ENCODE measurements around the gene EPN1. TPM values are rescaled to one million over a fixed set of nuclear protein-coding genes. Genes with fewer than 3 reads are reported as not detected.

The EPN1 gene
- polyA plus RNA-seq, 1 of the 3 experiments (the other 2 are of a cell fraction): 134 TPM

DNA sequence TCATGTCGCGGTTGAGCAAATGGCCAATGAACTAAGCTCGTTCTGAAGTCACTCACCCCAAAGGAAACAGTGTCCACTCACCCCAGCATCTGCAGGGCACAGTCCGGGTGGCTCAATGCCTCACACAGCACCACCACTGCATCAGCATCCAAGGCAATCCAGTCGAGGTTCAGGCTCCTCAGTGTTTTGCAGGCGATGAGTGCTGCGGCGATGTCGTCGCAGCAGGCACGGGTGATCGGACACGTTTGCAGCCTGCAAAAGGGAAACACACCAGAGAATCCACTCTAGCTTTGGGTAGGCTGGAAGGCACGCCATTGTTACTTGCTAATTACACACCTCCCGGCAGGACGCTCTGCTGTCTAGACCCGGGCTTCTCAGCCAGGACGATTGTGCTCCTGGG lies 36.7 kb downstream of the EPN1 start:
- ChIA-PET POLR2A (no interaction called here), CTCF (no interaction called here)
- H3K27ac ChIP-seq (ENCODE audit: low read depth in 2 of 2, low read length in 1 of 2): no peak overlapping the region
- H3K36me3 ChIP-seq (replicated peaks in 1 of 2; ENCODE audit: control insufficient read depth in 1 of 2, insufficient read depth in 2 of 2, low read length in 1 of 2): no peaks in the 10 kb centered on the region
- peaks cover 32% of the 10 kb centered on the region for H3K27me3 ChIP-seq (ENCODE audit: insufficient read depth)
- H3K4me1 ChIP-seq (ENCODE audit: control insufficient read depth in 1 of 2, insufficient read depth in 2 of 2, low read depth in 1 of 2, low read length in 1 of 2): no peaks in the 10 kb centered on the region
- H3K9ac ChIP-seq: no peak overlapping the region
- no peak overlapping the region for H2AFZ ChIP-seq (ENCODE audit: low read depth)
- no peaks in the 10 kb centered on the region for H3K79me2 ChIP-seq (ENCODE audit: insufficient read depth)
- H3K9me2 ChIP-seq: no peaks in the 10 kb centered on the region
- 48% methylated on average over 18 of the region's 18 CpGs for WGBS (ENCODE audit: low lambda C conversion rate)
- no peak overlapping the region; a peak in 1 of 4 replicates for H3K4me3 ChIP-seq (ENCODE audit: low read depth in 2 of 2, low read length in 1 of 2)
- H4K20me1 ChIP-seq (ENCODE audit: insufficient read depth): no peaks in the 10 kb centered on the region
- H3K4me2 ChIP-seq: no peak overlapping the region
- H3F3A ChIP-seq (replicated peaks; ENCODE audit: insufficient read depth): peaks cover 4% of the 10 kb centered on the region
- DNase-seq: no peak
- no peak for TF ChIP-seq SIN3A (IDR thresholded peaks at IDR 0.05; ENCODE audit: borderline replicate concordance, low read depth, low read length)
- TF ChIP-seq CHD2 (IDR thresholded peaks at IDR 0.05; ENCODE audit: low read length, partially characterized antibody): no peak
- TF ChIP-seq EP300 (IDR thresholded peaks at IDR 0.05; ENCODE audit: borderline replicate concordance in 1 of 2, low read depth in 1 of 2, low read length in 1 of 2): no peak
- no peak for TF ChIP-seq ELF1 (IDR thresholded peaks at IDR 0.05)
- no peak for TF ChIP-seq JUND (IDR thresholded peaks at IDR 0.05)
- no peak for TF ChIP-seq SMC3 (IDR thresholded peaks at IDR 0.05; ENCODE audit: low read depth, low read length)
- TF ChIP-seq, protein P1, sequence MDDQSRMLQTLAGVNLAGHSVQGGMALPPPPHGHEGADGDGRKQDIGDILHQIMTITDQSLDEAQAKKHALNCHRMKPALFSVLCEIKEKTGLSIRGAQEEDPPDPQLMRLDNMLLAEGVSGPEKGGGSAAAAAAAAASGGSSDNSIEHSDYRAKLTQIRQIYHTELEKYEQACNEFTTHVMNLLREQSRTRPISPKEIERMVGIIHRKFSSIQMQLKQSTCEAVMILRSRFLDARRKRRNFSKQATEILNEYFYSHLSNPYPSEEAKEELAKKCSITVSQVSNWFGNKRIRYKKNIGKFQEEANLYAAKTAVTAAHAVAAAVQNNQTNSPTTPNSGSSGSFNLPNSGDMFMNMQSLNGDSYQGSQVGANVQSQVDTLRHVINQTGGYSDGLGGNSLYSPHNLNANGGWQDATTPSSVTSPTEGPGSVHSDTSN (IDR thresholded peaks at IDR 0.05): no peak
- TF ChIP-seq FOXJ3 (CRISPR knock-in tag; IDR thresholded peaks at IDR 0.05): no peak
- TF ChIP-seq GATA2 (CRISPR knock-in tag; IDR thresholded peaks at IDR 0.05): no peak
- TF ChIP-seq, protein P2, sequence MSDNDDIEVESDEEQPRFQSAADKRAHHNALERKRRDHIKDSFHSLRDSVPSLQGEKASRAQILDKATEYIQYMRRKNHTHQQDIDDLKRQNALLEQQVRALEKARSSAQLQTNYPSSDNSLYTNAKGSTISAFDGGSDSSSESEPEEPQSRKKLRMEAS (IDR thresholded peaks at IDR 0.05; ENCODE audit: low read depth): no peak
- TF ChIP-seq EZH2phosphoT487 (IDR thresholded peaks at IDR 0.05; ENCODE audit: borderline replicate concordance, low read depth): no peak
- TF ChIP-seq, protein P3, sequence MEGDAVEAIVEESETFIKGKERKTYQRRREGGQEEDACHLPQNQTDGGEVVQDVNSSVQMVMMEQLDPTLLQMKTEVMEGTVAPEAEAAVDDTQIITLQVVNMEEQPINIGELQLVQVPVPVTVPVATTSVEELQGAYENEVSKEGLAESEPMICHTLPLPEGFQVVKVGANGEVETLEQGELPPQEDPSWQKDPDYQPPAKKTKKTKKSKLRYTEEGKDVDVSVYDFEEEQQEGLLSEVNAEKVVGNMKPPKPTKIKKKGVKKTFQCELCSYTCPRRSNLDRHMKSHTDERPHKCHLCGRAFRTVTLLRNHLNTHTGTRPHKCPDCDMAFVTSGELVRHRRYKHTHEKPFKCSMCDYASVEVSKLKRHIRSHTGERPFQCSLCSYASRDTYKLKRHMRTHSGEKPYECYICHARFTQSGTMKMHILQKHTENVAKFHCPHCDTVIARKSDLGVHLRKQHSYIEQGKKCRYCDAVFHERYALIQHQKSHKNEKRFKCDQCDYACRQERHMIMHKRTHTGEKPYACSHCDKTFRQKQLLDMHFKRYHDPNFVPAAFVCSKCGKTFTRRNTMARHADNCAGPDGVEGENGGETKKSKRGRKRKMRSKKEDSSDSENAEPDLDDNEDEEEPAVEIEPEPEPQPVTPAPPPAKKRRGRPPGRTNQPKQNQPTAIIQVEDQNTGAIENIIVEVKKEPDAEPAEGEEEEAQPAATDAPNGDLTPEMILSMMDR (IDR thresholded peaks at IDR 0.05): no peak
- no peak for TF ChIP-seq NFIC (IDR thresholded peaks at IDR 0.05; ENCODE audit: borderline replicate concordance)
- TF ChIP-seq, protein P4, sequence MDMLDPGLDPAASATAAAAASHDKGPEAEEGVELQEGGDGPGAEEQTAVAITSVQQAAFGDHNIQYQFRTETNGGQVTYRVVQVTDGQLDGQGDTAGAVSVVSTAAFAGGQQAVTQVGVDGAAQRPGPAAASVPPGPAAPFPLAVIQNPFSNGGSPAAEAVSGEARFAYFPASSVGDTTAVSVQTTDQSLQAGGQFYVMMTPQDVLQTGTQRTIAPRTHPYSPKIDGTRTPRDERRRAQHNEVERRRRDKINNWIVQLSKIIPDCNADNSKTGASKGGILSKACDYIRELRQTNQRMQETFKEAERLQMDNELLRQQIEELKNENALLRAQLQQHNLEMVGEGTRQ (IDR thresholded peaks at IDR 0.05; ENCODE audit: borderline replicate concordance, low read depth, low read length): no peak
- no peak for TF ChIP-seq TAF1 (IDR thresholded peaks at IDR 0.05; ENCODE audit: borderline replicate concordance, low read depth, low read length)
- H3K9me3 ChIP-seq: no peaks in the 10 kb centered on the region

Measured in SK-N-SH (cell line).